GM18498 (cell line): ENCODE data around the gene RTN4.
"Not testable (repeated sequence)": the region's sequence is repeated elsewhere in the genome, so short reads cannot be mapped to it uniquely, and the experiment has no call there.

Source experiments
- ATAC-seq: cut with Tn5 transposase; IDR thresholded peaks from one replicate; pipeline ENCODE4 v1.9.1; 2021; ENCODE audit warnings: mild to moderate bottlenecking, moderate library complexity; ENCODE audit not compliant: unreplicated experiment

Gene RTN4

GRCh38 chr2:55011831-55012671, 38.2 kb downstream of the RTN4 start:
- no peak for ATAC-seq

DNA sequence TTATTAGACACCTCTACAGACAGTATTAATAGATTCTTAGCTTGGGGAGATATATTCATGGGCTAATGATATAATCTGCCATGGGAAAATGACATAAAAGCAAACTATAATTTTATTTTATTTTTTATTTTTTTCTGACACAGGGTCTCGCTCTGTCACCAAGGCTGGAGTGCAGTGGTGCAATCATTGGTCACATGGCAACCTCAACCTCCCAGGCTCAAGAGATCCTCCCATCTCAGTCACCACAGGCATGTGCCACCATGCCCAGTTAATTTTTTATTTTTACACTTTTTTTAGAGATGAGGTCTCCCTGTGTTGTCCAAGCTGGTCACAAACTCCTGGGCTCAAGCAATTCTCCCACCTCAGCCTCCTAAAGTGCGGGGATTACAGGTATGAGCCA, 39.3 kb downstream of the RTN4 start:
- ATAC-seq = no peak

- peak; percentile 95 for ATAC-seq
Observed at GRCh38 chr2:55010149-55010591, 40.1 kb downstream of the RTN4 start.

DNA sequence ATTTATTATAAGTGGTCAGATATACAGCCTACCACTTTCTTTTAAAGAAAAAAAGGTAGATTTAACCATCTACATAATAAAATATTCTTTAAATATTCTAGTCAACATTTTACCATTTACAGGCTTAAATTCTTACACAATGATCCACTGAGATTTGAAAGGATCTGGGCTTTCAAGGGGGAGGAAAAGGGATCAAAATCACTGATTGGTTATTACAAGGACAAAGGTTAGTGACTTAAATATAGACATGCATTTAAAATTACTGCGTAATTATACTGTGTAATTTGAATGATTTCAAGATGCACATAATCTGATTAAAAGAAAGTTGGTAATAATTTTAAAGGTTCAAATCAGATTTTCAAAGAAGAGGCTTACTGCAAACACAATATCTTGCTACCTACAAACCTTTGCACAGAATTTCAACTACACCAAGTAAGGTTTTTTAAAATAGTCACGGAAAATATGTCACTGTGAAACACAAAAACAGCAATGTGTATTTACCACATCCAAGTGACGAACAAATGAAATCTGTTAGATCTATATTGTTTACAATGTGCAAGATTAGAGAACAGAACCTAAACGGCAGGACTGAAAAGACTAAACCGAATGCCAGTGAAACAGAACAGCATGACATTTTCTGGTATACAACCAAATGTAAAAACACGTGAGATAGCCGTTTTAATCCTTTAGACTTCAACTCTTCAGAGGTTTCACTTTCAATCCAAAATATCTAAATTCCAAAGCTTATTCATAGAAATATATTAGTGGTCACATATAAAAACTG, 40.8 kb downstream of the RTN4 start:
- ATAC-seq = peak; percentile 25

DNA sequence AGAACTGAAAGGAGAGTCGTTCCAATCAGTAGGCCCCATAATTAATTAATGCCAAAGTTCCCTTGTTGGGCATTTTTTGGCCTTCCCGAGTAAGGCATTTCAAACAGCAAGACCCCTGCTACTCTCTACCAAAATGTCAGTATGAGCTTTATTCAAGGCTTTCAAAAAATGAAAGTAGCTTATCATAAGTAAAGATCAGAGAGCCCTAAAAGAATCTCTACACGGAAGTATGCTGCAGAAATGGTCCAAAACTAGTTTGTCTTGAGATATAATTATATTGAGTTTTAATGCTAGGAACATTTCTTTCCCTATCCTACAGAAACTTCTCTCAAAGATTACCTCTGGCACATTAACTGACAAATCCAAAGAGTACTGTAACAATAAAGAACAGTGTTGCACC, 43.9 kb downstream of the RTN4 start:
- ATAC-seq = no peak

DNA sequence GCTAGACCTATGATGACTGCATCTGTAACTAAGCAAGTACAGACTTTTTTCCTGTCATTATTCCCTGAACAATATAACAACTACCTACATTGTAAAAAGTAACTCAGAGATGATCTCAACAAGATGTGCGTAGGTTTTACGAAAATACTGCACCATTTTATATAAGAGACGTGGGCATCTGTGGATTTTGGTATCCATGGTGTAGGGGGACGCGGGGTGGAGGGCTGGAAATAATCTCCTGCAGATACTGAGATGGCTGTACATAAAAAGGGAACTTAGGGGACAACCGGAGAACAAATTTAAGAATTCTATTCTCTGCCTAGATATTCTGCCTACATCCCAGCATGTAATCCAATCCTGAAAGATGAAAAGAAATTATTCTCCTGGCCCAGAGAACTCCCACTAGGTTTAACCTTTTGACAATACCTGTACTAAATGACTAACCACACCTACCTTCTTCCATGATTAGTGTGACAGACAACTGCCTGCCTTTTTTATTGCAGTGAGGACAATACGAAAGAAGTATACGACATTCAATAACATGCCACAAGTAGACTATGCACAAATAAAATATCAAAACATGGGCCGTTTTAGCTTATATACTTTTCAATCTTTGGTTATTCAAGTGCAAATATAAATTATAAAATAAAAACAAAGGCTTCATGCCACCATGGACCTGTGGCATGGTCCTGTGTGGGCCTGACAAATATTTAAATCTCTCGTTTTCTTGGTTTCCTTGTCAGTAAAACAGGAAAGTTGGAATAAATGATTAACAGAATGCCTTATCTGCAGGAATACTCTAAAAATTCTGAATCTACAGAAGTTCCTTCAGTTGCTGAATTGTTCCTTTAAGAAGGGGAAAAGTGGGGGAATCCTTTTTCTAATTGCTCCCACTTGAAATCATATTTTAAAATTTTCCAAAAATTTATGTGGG, 46.3 kb downstream of the RTN4 start:
- ATAC-seq = no peak

- no peak for ATAC-seq
Observed at GRCh38 chr2:55001716-55002115, 48.5 kb downstream of the RTN4 start.

DNA sequence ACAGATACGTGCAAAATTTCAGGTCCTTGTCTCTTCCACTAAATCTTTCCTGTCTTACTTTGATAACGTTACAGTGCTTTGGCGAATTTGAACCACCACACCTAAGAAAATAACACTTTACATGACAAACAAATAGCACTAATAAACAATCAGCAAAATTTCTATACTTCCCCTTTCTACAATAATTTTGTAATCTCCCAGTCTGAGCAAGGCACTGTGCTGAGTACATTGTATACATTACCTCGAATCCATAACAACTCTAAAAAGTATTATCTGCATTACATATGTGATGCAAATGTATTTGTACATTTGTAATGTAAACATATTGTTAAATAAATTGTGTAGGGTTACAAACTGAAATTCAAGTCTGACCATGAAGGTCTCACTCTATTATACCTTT, 49.9 kb downstream of the RTN4 start:
- ATAC-seq = no peak

DNA sequence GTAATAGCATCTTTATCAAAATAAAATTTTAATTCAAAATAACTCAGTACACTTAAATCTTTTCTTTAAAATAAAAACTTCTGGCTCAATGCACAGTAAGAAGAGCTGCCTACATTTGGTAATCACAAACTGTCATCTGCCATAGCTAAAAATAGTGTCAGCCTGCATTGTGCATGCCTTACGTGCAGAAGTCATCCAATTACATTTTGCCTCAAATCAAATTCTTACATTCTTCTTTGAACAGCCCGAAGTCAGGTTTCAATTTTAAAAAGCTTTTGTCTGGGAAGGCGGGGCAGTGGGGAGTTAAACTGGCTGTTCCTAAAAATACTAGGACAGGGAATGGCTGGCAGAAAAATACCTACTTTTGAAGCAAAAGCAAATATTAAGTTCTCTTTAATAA, 51.1 kb downstream of the RTN4 start:
- ATAC-seq = no peak

- ATAC-seq = no peak
Observed at GRCh38 chr2:54997826-54998225, 52.4 kb downstream of the RTN4 start.

- no peak for ATAC-seq
Observed at GRCh38 chr2:54995553-54995952, 54.7 kb downstream of the RTN4 start.

DNA sequence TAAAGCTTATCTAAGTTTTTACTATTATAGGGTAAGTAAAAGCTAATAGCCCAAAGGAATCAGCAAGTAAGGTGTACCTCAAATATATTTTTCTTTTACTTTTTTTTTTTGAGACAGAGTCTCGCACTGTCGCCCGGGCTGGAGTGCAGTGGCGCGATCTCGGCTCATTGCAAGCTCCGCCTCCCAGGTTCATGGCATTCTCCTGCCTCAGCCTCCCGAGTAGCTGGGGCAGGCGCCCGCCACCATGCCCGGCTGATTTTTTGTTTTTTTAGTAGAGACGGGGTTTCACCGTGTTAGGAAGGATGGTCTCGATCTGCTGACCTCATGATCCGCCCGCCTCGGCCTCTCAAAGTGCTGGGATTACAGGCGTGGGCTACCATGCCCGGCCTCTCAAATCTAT, 59.6 kb downstream of the RTN4 start:
- not testable (repeated sequence) for ATAC-seq

DNA sequence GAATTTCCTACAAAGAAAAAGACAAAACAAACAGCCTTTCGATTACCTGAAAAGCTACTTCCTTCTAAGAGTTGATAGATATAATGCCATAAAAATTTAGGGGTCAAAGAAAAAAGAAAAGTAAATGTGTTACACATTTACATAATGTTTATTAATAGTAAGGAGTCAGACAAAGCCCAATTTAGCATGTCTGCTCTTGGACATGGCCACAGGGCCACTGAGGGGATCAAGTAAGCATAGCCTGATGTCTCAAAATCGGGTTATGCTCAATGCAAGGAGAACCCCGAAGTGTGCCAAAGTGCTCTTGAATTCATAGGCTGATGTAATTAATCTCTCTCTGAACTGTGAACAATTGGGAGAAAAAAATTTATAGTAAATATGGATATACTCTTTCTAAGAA, 61.6 kb downstream of the RTN4 start:
- ATAC-seq = no peak

- ATAC-seq = no peak
Observed at GRCh38 chr2:54986264-54986663, 64.0 kb downstream of the RTN4 start.

DNA sequence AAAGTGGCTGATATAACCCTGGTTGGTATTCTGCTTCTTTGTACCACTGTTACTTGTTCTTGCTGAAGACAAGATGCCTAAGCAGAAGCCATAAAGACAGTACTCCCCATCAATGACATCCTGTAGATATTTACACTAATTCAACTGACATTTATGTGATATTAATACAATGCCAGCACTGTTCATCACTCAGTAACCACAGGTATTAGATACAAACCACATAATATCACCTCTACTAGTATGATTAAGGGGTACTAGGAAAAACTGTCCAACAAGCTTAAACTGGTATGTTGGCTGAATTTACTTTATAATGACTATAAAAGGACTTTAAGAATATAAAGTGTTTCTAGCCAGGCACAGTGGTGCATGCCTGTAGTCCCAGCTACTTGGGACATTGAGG, 65.8 kb downstream of the RTN4 start:
- ATAC-seq = no peak

DNA sequence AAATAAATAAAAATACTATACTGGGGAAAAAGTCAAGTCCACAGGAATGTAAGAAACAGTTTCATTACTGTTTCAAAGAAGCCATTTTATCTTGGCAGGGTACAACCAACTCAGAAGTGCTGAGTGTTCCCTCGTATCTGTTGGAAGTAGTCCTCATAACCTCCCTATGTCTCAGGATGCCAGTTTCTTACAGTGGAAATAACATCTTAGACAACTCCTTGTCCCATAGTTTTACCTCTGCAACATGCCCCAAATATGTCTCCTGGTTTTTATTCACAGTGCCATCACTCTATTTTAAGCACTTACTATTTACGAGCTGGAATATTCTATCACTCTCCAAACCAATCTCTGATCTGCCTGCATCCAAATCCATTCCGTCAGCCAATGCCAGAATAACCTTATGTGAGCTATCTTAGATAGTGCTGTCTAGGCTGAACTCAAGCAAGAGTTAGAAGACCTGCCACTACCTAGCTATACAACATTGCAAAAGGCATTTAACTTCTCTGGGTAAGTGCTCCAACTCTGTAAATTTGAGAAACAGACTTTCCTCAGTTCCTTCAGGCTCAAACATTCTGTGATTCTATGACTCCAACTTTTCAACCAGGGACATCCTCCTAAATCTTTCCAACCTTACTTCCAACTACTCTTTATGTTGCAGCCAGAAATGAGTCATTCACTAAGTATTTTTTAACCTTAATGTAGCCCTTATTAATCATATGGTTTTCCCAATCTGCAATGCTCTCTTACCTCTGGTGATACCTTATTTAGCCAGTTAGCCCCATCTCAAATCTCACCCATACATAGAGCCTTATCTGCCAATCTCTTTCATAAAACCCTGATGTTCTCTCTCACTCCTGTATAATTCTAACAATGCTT, 66.7 kb downstream of the RTN4 start:
- ATAC-seq = no peak

DNA sequence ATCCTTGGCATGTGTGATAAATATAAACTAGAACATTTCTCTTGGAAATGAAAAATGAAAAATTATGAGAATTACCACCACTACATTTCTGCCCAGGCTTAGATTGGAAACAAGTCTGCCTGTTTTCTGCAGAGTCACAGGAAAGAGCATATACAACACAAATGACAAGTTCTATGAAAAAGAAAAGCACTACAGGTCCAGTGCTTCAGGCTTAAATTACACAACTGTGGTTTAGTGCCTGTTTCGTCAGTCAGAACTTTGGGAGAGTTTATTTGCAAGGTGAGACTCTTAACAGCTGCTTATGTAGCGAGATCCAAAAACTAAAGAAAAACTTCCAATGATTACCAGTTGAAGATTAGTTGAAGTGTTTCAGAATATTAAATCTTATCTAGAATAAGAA, 68.9 kb downstream of the RTN4 start:
- ATAC-seq = no peak

GRCh38 chr2:54979321-54980044, 70.8 kb downstream of the RTN4 start:
- ATAC-seq = no peak

GRCh38 chr2:54977149-54977548, 73.1 kb downstream of the RTN4 start:
- peak; percentile 92 for ATAC-seq
